Neural crest cell (in vitro differentiated cells): ENCODE data around the gene GIPC3. TPM values are rescaled to one million over a fixed set of nuclear protein-coding genes. Genes with fewer than 3 reads are reported as not detected.

Source experiments
- DNase-seq: peaks from one replicate; pipeline ENCODE4 v3.0.0; 2021; ENCODE audit warnings: low read depth, mixed read lengths, low spot score
- H3K27ac Mint-ChIP-seq: one replicate; pipeline ENCODE4 v1.8.0; 2021; ENCODE audit warnings: mild to moderate bottlenecking, mixed read lengths; ENCODE audit not compliant: unreplicated experiment
- H3K27me3 Mint-ChIP-seq: 2 replicates; pipeline ENCODE4 v1.8.0; 2021; ENCODE audit warnings: low read depth, mild to moderate bottlenecking, mixed read lengths
- H3K36me3 Mint-ChIP-seq: 2 replicates; pipeline ENCODE4 v1.8.0; 2021; ENCODE audit warnings: low read depth, mild to moderate bottlenecking, mixed read lengths
- H3K4me1 Mint-ChIP-seq: 2 replicates; pipeline ENCODE4 v1.8.0; 2021; ENCODE audit warnings: mixed read lengths
- H3K4me3 Mint-ChIP-seq: one replicate; pipeline ENCODE4 v1.8.0; 2021; ENCODE audit warnings: mild to moderate bottlenecking, mixed read lengths
- H3K9me3 Mint-ChIP-seq: 2 replicates; pipeline ENCODE4 v1.8.0; 2021; ENCODE audit warnings: mixed read lengths
- CTCF ChIP-seq: fragments of 200-600 bp; sonication (generic); conservative IDR thresholded peaks from 2 replicates; pipeline ENCODE4 v1.5.0; 2021; ENCODE audit warnings: antibody characterized with exemption, mild to moderate bottlenecking
- total RNA-seq: library from RNA; stranded (reverse); gene quantifications from 2 replicates; pipeline ENCODE4 v1.2.1, GENCODE V29; 2021

Gene GIPC3
- total RNA-seq, 1 donor from 2014 or later = 0.19 TPM

GRCh38 chr19:3618811-3619630 lies 33.7 kb downstream of the GIPC3 start:
- no peak for TF ChIP-seq CTCF
- Mint-ChIP-seq H3K36me3 (no peaks in the 10 kb centered on the region), H3K4me3 (no peak overlapping the region), H3K27ac (no peak overlapping the region), H3K4me1 (no peaks in the 10 kb centered on the region), H3K9me3 (no peaks in the 10 kb centered on the region), H3K27me3 (no peaks in the 10 kb centered on the region)
- DNase-seq = no peak

GRCh38 chr19:3619631-3620012 lies 34.3 kb downstream of the GIPC3 start:
- Mint-ChIP-seq H3K36me3 (no peaks in the 10 kb centered on the region), H3K27me3 (no peaks in the 10 kb centered on the region), H3K4me3 (no peak overlapping the region), H3K27ac (no peak overlapping the region), H3K4me1 (peaks cover 5% of the 10 kb centered on the region), H3K9me3 (no peaks in the 10 kb centered on the region)
- TF ChIP-seq CTCF = no peak
- no peak for DNase-seq

GRCh38 chr19:3620145-3620816 lies 35.0 kb downstream of the GIPC3 start:
- Mint-ChIP-seq H3K4me3 (no peak overlapping the region), H3K9me3 (no peaks in the 10 kb centered on the region), H3K27ac (no peak overlapping the region), H3K4me1 (peaks cover 8% of the 10 kb centered on the region), H3K36me3 (no peaks in the 10 kb centered on the region), H3K27me3 (no peaks in the 10 kb centered on the region)
- TF ChIP-seq CTCF = no peak
- no peak for DNase-seq

GRCh38 chr19:3620817-3621547 lies 35.7 kb downstream of the GIPC3 start:
- no peak for DNase-seq
- Mint-ChIP-seq H3K27ac (no peak overlapping the region), H3K4me1 (peaks cover 12% of the 10 kb centered on the region), H3K4me3 (no peak overlapping the region), H3K36me3 (no peaks in the 10 kb centered on the region), H3K27me3 (no peaks in the 10 kb centered on the region), H3K9me3 (no peaks in the 10 kb centered on the region)
- TF ChIP-seq CTCF = no peak

GRCh38 chr19:3621689-3622088 lies 36.4 kb downstream of the GIPC3 start:
- H3K36me3 Mint-ChIP-seq = no peaks in the 10 kb centered on the region
- no peak for TF ChIP-seq CTCF
- H3K27ac Mint-ChIP-seq = no peak overlapping the region
- DNase-seq = no peak
- peaks cover 19% of the 10 kb centered on the region for H3K4me1 Mint-ChIP-seq
- H3K27me3 Mint-ChIP-seq = no peaks in the 10 kb centered on the region
- H3K9me3 Mint-ChIP-seq = no peaks in the 10 kb centered on the region
- no peak overlapping the region for H3K4me3 Mint-ChIP-seq
